Measurements from ENCODE around the gene BAD. TPM values are rescaled to one million over a fixed set of nuclear protein-coding genes. Genes with fewer than 3 reads are reported as not detected.

The BAD gene
- total and polyA plus RNA-seq, 2 of the 13 experiments (the other 11 are each of a cell fraction or from before 2014, with no cell fraction given): 17.9 to 28.5 TPM

DNA sequence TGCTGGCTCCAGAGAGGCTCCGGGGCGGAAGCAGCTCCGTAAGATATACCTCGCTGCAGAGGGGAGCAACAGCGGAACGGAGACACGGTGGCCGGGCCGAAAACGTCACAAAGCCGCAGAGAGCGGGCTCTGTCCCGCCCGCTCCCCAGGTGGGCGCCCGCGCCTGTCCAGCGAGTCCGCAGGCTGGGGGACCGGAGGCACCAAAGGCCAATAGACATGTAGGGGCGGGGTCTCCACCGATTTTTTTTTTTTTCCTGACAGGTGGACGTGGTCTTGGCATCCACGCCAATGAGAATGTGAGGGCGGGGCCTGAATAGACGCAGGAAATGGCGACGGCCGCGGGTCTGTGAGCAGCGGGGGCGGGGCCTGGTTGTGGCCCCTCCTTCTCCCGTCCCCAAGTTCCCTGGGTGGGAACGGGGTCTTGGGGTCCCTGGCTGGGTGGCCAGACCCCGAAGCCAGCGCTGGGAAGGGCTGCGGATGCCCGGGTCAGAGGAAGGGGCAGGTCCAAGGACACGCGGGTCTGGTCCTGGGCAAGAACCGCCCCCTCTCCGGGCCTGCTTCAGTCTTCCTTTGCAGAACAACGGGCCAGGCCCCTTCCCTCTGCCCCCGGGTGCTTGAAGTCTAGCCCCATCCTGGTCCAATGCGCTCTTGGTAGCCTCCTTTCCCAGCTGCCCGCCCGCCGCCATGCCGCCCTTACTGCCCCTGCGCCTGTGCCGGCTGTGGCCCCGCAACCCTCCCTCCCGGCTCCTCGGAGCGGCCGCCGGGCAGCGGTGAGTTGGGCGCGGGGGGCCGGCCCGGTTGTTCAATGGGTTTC lies 54.1 kb downstream of the BAD start, which contains the start of gene DNAJC4 (continued):
- no peak for TF ChIP-seq RERE (CRISPR knock-in tag; IDR thresholded peaks at IDR 0.05; ENCODE audit: low read depth)
- TF ChIP-seq IKZF4 (CRISPR knock-in tag; IDR thresholded peaks at IDR 0.05; ENCODE audit: borderline replicate concordance, low read depth, not compliant biosample characterization): no peak
- TF ChIP-seq SNAPC5 (CRISPR knock-in tag; IDR thresholded peaks at IDR 0.05; ENCODE audit: borderline replicate concordance): peak; percentile 56; the same call in 1 of the 2 replicates
- 0 out of 2 replicates have a peak, but pooled peaks have one; percentile 23 for TF ChIP-seq ZNF296 (CRISPR knock-in tag; conservative IDR thresholded peaks at IDR 0.05)
- TF ChIP-seq ZNF619 (CRISPR knock-in tag; IDR thresholded peaks at IDR 0.05): no peak
- TF ChIP-seq, protein P1, sequence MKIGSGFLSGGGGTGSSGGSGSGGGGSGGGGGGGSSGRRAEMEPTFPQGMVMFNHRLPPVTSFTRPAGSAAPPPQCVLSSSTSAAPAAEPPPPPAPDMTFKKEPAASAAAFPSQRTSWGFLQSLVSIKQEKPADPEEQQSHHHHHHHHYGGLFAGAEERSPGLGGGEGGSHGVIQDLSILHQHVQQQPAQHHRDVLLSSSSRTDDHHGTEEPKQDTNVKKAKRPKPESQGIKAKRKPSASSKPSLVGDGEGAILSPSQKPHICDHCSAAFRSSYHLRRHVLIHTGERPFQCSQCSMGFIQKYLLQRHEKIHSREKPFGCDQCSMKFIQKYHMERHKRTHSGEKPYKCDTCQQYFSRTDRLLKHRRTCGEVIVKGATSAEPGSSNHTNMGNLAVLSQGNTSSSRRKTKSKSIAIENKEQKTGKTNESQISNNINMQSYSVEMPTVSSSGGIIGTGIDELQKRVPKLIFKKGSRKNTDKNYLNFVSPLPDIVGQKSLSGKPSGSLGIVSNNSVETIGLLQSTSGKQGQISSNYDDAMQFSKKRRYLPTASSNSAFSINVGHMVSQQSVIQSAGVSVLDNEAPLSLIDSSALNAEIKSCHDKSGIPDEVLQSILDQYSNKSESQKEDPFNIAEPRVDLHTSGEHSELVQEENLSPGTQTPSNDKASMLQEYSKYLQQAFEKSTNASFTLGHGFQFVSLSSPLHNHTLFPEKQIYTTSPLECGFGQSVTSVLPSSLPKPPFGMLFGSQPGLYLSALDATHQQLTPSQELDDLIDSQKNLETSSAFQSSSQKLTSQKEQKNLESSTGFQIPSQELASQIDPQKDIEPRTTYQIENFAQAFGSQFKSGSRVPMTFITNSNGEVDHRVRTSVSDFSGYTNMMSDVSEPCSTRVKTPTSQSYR (CRISPR knock-in tag; IDR thresholded peaks at IDR 0.05; ENCODE audit: borderline replicate concordance): no peak
- peak; percentile 35; the same call in 1 of the 2 replicates for TF ChIP-seq ZNF784 (CRISPR knock-in tag; IDR thresholded peaks at IDR 0.05; ENCODE audit: borderline replicate concordance)
- no peak for TF ChIP-seq ASH2L (IDR thresholded peaks at IDR 0.05; ENCODE audit: insufficient read length, low read depth, low read length)
- peak; percentile 38; the same call in 1 of the 2 replicates for TF ChIP-seq NFKB2 (CRISPR knock-in tag; IDR thresholded peaks at IDR 0.05; ENCODE audit: borderline replicate concordance)
- peak in 1 of 2 experiments; percentile 55; a peak in 2 of 4 replicates for TF ChIP-seq HMGXB4 (CRISPR knock-in tag; IDR thresholded peaks at IDR 0.05; ENCODE audit: borderline replicate concordance in 1 of 2, low read depth in 1 of 2)
- TF ChIP-seq TCF7L2 (IDR thresholded peaks at IDR 0.05; ENCODE audit: low read depth, low read length): no peak
- TF ChIP-seq EP300 (IDR thresholded peaks at IDR 0.05; ENCODE audit: low read depth in 2 of 2, low read length in 2 of 2): no peak
- no peak for TF ChIP-seq EP300 (CRISPR knock-in tag; IDR thresholded peaks at IDR 0.05; ENCODE audit: borderline replicate concordance)
- TF ChIP-seq ZNF782 (CRISPR knock-in tag; IDR thresholded peaks at IDR 0.05; ENCODE audit: borderline replicate concordance): no peak
